Lower lobe of right lung (tissue), 2 donors: ENCODE measurements around the gene SLC5A2. TPM values are rescaled to one million over a fixed set of nuclear protein-coding genes. Genes with fewer than 3 reads are reported as not detected.

Source experiments
- ATAC-seq, 2 donors: fragments of 200-7000 bp; cut with Tn5 transposase; one replicate each; pipeline ENCODE4 v1.9.1; 2020 to 2022; ENCODE audit warnings: mild to moderate bottlenecking in 2 of 2, moderate library complexity in 2 of 2
- DNase-seq: peaks from one replicate; pipeline ENCODE4 v3.0.0-alpha.2; 2020
- H3K27ac ChIP-seq: fragments of 200-600 bp; one replicate; pipeline ENCODE4 v1.8.0; 2022
- H3K27me3 ChIP-seq: fragments of 200-600 bp; one replicate; pipeline ENCODE4 v1.8.0; 2022; ENCODE audit warnings: low read depth
- H3K36me3 ChIP-seq: fragments of 200-600 bp; one replicate; pipeline ENCODE4 v1.8.0; 2022; ENCODE audit warnings: mild to moderate bottlenecking
- H3K4me1 ChIP-seq: fragments of 200-600 bp; one replicate; pipeline ENCODE4 v1.8.0; 2022
- H3K4me3 ChIP-seq: fragments of 200-600 bp; one replicate; pipeline ENCODE4 v1.8.0; 2022; ENCODE audit warnings: mild to moderate bottlenecking
- H3K9me3 ChIP-seq: fragments of 200-600 bp; one replicate; pipeline ENCODE4 v1.8.0; 2022
- CTCF ChIP-seq: fragments of 200-600 bp; IDR thresholded peaks from one replicate; pipeline ENCODE4 v1.8.0; 2022; ENCODE audit warnings: antibody characterized with exemption, mild to moderate bottlenecking
- intact Hi-C: fragments of 100-400 bp; cut with DNase I; formaldehyde crosslinking; loops from one replicate; pipeline ENCODE4 v1.11.0; 2022
- total RNA-seq: library from RNA; stranded (reverse); fragmentation: NEBNext Ultra II Directional; extraction: Animal tissue kit (Norgen Biotek cat#: 25700); gene quantifications from one replicate; pipeline ENCODE4 v1.2.1, GENCODE V29; 2021
- donor health status: DM: no; HTN: yes; CAD: no; lungs with severe emphysema.

SLC5A2 gene
- total RNA-seq, 1 donor from 2014 or later: 2.0 TPM

DNA sequence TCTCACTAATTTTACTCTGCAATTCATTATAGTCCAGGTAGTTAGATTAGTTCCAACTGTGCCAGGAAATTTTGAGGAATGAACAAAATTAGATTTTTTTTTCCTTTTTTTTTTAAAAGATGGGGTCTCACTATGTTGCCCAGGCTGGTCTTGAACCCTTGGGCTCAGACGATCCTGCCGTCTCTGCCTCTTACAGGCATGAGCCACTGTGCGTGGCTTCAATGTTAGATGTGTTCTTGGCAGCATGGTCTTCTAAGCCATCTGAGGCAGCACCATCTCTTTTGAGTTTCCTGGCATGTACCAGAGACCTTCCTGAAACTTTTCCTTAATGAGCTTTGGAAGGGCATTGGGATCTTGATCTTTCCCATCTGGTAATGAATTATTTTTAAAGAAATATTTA lies 42.2 kb downstream of the SLC5A2 start:
- TF ChIP-seq CTCF: no peak
- Histone ChIP-seq H3K36me3 (no peaks in the 10 kb centered on the region), H3K27me3 (peaks cover 13% of the 10 kb centered on the region), H3K4me3 (no peak overlapping the region), H3K4me1 (no peaks in the 10 kb centered on the region), H3K9me3 (no peaks in the 10 kb centered on the region), H3K27ac (no peak overlapping the region)
- intact Hi-C loops: no loop called here
- DNase-seq (no peak), ATAC-seq (no peak)

DNA sequence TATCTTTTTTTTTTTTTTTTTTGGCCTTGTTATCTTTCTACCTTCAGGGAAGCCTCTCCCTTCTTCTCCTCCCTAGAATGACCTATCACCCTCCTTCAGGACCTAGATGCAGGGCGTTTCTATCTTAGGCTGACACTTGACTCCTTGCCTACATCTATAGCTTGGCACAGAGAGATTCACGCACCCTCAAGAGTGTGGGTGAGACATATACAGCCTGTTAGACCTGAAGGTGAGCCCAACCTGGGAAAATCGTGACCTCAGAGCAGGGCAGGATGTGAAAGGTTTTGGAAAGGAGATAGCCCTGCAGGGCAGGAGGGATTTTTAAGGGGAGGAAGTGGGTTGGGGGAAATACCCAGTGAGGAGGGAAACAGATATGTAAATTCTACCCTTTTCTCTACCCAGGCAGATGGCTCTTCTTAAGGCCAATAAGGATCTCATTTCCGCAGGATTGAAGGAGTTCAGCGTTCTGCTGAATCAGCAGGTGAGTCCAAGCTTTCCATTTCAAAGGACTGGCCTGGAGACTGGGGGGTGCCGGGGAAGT lies 44.9 kb downstream of the SLC5A2 start, which contains the start of gene AHSP:
Gene AHSP, plus strand, starts transcription at position 167 of the 541 bp plus-strand sequence. Its CDS starts 240 bp downstream, at position 407.
- ATAC-seq: no peak
- H3K27ac ChIP-seq: peak within 1 kb of the TSS; percentile 54
- peak within 1 kb of the TSS; percentile 44 for H3K4me3 ChIP-seq
- no peaks in the 10 kb centered on the region for H3K36me3 ChIP-seq
- no peak for DNase-seq
- H3K9me3 ChIP-seq: no peaks in the 10 kb centered on the region
- H3K4me1 ChIP-seq: no peaks in the 10 kb centered on the region
- TF ChIP-seq CTCF: no peak
- H3K27me3 ChIP-seq: peaks cover 15% of the 10 kb centered on the region
- intact Hi-C loops: no loop called here

GRCh38 chr16:31528523-31529107 lies 45.7 kb downstream of the SLC5A2 start:
- no peak for DNase-seq
- Histone ChIP-seq H3K27ac (peak overlapping the region; percentile 54), H3K4me3 (peak overlapping the region; percentile 44), H3K9me3 (no peaks in the 10 kb centered on the region), H3K27me3 (peaks cover 15% of the 10 kb centered on the region), H3K36me3 (no peaks in the 10 kb centered on the region), H3K4me1 (no peaks in the 10 kb centered on the region)
- peak; percentile 25 to 34 for ATAC-seq
- no peak for TF ChIP-seq CTCF
- intact Hi-C loops: no loop called here

DNA sequence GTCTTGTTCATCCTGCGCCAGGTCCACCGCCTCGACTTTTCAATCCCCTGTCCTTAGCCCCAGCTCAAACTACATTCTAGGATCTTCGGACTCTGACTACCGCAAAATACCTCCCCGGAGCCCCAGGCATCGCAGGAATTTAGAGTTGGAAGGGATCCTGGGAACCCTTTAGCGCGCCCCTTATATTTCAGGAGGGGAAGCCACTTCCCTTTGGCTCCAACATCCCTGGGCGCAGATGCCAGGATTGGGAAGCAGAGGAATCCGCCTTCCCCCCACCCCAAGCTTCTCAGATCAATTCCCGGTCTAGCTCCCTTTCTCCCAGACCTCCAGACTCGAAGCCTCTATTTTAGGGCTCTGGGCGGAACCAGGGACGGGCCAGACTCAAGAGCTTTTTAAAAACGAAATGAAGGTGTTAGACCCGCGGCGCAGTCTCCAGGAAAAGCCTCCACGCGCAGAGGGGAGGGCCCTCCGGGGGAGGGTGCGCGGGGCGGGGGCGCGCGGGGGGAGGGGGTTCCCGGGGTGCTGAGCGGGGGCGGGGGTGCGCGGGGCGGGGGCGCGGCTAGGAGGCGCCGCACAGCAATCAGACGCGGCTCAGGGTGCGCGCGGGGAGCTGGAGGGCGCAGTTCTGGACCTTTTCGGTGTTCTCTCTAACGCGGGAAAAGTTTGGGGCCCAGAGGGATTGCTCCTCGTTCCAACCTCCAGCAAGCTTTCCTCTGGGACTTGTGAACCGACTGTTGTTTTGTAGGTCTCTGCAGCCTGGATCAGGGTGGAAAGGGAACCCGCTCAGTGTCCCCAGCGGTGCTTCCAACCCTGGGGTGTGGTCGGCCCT lies 46.4 kb downstream of the SLC5A2 start:
- Histone ChIP-seq H3K4me3 (peak overlapping the region; percentile 44), H3K9me3 (no peaks in the 10 kb centered on the region), H3K27ac (peak overlapping the region; percentile 54), H3K36me3 (no peaks in the 10 kb centered on the region), H3K27me3 (peaks cover 15% of the 10 kb centered on the region), H3K4me1 (no peaks in the 10 kb centered on the region)
- DNase-seq (peak; percentile 56), ATAC-seq (peak; percentile 78 to 80)
- TF ChIP-seq CTCF: no peak
- intact Hi-C loops: no loop called here

GRCh38 chr16:31529937-31530312 lies 47.0 kb downstream of the SLC5A2 start:
- peak overlapping the region; percentile 54 for H3K27ac ChIP-seq
- DNase-seq (no peak), ATAC-seq (peak; percentile 37 to 67)
- H3K27me3 ChIP-seq: peaks cover 15% of the 10 kb centered on the region
- TF ChIP-seq CTCF: no peak
- H3K4me3 ChIP-seq: peak overlapping the region; percentile 44
- intact Hi-C loops: no loop called here
- H3K9me3 ChIP-seq: no peaks in the 10 kb centered on the region
- H3K36me3 ChIP-seq: no peaks in the 10 kb centered on the region
- no peaks in the 10 kb centered on the region for H3K4me1 ChIP-seq
